HG03442 (cell line): ENCODE measurements around the gene TAF11L13.
"Not testable (repeated sequence)": the region's sequence is repeated elsewhere in the genome, so short reads cannot be mapped to it uniquely, and the experiment has no call there.

Experiments used
- ATAC-seq: cut with Tn5 transposase; IDR thresholded peaks from one replicate; pipeline ENCODE4 v1.9.1; 2021; ENCODE audit warnings: mild to moderate bottlenecking, moderate library complexity; ENCODE audit not compliant: unreplicated experiment

TAF11L13 gene

DNA sequence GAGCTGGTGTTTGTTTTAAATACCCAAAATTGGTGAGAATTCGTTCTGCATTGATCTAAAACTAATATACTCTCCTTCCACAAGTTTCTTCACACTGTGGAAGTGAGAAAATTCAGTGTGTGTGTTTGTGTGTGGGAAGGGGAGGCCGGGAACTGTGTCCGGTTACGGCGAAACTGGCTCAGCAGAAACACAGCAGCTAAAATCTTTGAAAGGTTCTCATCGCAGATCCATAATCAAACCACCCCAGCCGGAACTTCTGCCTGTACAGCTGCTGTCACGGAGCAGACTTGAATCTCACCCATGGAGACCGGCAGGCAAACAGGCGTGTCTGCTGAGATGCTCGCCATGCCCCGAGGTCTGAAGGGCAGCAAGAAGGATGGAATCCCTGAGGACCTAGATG is at the start of gene TAF11L13:
TSS of gene TAF11L13 (plus strand) at position 301 of the 400 bp plus-strand sequence.
- not testable (repeated sequence) for ATAC-seq

DNA sequence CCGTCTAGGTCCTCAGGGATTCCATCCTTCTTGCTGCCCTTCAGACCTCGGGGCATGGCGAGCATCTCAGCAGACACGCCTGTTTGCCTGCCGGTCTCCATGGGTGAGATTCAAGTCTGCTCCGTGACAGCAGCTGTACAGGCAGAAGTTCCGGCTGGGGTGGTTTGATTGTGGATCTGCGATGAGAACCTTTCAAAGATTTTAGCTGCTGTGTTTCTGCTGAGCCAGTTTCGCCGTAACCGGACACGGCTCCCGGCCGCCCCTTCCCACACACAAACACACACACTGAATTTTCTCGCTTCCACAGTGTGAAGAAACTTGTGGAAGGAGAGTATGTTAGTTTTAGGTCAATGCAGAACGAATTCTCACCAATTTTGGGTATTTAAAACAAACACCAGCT is 46.2 kb upstream of the TAF11L13 start, which contains the start of gene TAF11L7:
TSS of gene TAF11L7 (minus strand) at position 101 of the 400 bp plus-strand sequence.
- ATAC-seq: not testable (repeated sequence)

DNA sequence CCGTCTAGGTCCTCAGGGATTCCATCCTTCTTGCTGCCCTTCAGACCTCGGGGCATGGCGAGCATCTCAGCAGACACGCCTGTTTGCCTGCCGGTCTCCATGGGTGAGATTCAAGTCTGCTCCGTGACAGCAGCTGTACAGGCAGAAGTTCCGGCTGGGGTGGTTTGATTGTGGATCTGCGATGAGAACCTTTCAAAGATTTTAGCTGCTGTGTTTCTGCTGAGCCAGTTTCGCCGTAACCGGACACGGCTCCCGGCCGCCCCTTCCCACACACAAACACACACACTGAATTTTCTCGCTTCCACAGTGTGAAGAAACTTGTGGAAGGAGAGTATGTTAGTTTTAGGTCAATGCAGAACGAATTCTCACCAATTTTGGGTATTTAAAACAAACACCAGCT is 41.0 kb upstream of the TAF11L13 start, which contains the start of gene TAF11L8:
TSS of gene TAF11L8 (minus strand) at position 101 of the 400 bp plus-strand sequence.
- ATAC-seq: not testable (repeated sequence)

DNA sequence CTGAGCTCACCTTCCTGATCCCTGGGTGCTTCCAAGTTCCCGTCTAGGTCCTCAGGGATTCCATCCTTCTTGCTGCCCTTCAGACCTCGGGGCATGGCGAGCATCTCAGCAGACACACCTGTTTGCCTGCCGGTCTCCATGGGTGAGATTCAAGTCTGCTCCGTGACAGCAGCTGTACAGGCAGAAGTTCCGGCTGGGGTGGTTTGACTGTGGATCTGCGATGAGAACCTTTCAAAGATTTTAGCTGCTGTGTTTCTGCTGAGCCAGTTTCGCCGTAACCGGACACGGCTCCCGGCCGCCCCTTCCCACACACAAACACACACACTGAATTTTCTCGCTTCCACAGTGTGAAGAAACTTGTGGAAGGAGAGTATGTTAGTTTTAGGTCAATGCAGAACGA is 37.6 kb upstream of the TAF11L13 start, which contains the start of gene TAF11L9:
TSS of gene TAF11L9 (minus strand) at position 140 of the 400 bp plus-strand sequence.
- ATAC-seq: not testable (repeated sequence)

DNA sequence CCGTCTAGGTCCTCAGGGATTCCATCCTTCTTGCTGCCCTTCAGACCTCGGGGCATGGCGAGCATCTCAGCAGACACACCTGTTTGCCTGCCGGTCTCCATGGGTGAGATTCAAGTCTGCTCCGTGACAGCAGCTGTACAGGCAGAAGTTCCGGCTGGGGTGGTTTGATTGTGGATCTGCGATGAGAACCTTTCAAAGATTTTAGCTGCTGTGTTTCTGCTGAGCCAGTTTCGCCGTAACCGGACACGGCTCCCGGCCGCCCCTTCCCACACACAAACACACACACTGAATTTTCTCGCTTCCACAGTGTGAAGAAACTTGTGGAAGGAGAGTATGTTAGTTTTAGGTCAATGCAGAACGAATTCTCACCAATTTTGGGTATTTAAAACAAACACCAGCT is 34.2 kb upstream of the TAF11L13 start, which contains the start of gene TAF11L10:
TSS of gene TAF11L10 (minus strand) at position 101 of the 400 bp plus-strand sequence.
- ATAC-seq: not testable (repeated sequence)

DNA sequence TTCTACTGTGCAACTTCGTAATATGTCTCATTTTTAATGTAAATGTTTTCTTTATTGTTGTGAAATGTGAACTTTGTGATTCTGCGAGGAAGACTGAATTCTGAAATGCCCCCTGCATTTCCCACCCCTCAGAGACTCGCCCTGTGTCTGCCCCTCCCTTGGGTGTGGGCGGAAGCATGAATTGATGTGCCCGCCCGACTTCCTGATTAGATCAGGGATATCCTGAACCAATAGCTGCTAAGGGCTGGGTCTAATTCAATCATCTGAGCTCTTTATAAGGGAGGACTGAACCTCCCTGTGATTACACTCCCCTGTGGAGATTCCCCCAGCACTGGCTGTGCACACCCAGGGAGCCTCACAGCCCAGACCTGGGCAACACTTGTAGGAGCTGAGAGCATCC is 28.0 kb upstream of the TAF11L13 start, which contains the start of gene TAF11L11:
TSS of gene TAF11L11 (plus strand) at position 304 of the 400 bp plus-strand sequence.
- ATAC-seq: not testable (repeated sequence)

DNA sequence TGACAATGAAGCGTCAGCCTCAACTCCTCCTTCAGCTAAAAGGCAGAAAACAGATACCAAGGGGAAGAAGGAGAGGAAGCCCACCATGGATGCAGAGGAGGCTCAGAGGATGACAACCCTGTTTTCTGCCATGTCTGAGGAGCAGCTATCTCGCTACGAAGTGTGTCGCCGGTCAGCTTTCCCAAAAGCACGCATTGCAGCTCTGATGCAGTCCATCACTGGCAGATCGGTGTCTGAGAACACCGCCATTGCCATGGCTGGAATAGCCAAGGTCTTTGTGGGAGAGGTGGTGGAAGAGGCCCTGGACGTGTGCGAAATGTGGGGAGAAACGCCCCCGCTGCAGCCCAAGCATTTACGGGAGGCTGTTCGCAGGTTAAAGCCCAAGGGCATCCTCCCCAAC is 26.9 kb upstream of the TAF11L13 start:
- ATAC-seq: no peak

DNA sequence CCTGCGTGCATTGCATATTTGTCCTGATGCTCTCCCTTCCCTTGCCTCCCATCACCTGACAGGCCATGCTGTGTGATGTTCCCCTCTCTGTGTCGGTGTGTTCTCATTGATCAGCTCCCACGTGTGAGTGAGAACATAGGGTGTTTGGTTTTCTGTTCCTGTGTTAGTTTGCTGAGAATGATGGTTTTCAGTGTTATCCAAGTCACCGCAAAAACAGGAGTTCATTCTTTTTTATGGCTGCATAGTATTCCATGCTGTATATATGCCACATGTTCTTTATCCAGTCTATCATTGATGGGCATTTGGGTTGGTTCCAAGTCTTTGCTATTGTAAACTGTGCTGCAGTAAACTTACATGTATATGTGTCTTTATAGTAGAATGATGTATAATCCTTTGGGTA is 24.4 kb upstream of the TAF11L13 start:
- ATAC-seq: not testable (repeated sequence)

DNA sequence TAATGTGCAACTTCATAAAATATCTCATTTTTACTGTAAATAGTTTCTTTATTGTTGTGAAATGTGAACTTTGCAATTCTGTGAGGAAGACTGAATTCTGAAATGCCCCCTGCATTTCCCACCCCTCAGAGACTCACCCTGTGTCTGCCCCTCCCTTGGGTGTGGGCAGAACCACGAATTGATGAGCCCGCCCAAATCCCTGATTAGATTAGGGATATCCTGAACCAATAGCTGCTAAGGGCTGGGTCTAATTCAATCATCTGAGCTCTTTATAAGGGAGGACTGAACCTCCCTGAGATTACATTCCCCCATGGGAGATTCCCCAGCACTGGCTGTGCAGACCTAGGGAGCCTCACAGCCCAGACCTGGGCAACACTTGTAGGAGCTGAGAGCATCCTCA is 21.8 kb upstream of the TAF11L13 start, which contains the start of gene TAF11L12:
TSS of gene TAF11L12 (plus strand) at position 301 of the 400 bp plus-strand sequence.
- ATAC-seq: not testable (repeated sequence)

DNA sequence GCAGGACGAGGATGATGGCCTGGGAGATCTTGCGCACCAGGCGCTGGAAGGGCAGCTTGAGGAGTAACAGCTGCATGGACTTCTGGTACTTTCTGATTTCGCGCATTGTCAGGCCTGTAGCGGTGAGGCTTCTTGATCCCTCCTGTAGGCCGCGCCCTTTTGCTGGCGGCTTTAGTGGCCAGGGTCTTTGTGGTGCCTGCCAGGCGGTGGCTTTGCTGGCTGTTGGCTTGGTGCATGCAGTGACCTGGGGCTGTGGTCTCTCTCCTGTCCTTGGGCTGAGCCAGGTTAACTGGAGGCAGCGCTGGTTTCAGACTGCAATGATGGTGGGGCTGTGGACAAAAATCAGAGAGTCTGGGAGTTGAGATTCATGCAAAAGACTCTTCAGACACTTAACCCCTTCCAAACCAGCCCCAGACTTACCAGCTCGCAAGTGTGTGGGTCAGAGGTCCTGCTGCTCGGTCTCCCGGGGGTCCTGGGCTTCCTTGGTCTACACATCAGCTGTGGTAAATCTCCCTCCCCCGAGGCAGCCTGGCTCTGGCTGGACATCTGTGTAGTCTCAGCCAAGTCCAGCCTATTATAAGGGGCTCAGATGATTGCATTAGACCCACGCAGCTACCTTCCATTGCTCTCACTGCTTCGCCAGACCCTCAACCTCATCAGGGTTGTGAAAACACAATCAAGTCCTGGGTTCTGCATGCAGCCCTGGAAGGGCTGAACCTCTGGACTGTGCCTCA is 16.8 kb upstream of the TAF11L13 start:
- ATAC-seq: no peak

DNA sequence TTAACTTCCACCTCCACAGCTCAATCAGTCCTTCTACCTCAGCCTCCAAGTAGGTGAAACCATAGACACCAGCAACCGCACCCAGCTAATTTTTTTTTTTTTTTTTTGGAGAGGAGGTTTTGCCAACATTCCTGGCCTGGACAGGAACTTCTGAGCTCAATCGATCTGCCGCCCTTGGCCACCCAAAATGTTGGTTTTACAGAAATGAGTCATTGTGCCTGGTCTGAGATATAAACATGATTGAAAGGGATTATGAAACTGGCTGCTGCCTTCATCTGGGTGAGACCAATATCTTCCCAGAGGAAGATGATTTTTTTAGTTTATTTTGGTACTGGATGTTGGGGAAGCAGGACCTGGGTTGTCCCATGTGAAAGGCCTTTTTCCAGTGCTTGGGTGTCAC is 12.5 kb upstream of the TAF11L13 start:
- ATAC-seq: no peak

DNA sequence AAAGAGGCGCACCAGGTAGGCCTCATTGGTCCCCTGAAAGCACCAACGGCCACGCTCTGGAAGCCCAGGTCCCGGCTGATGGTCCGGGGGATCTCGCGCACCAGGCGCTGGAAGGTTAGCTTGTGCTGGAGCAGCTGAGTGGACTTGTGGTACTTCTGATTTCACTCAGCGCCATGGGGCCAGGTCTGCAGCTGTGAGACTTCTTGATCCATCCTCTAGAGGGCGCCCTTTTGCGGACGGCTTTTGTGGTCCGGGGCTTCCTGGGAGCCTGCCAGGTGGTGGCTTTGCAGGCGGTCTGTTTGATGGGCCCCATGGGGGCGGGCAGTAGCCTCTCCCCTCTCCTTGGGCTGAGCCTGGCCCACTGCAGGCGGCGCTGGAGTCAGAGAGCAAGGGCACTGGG is 11.3 kb upstream of the TAF11L13 start:
- no peak for ATAC-seq

DNA sequence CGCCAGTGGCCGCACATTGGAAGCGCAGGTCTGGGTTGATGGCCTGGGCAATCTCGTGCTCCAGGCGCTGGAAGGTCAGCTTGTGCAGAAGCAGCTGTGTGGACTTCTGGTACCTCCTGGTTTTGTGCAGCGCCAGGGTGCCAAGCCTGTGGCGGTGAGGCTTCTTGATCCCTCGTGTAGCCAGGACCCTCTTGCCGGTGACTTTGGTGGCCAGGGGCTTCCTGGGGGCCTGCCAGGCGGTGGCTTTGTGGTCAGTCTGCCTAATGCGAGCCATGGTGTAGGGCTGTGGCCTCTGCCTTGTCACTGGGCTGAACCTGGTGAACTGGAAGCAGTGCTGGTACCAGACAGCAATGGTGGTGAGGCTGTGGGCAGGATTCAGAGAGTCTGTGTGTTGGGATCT is 6.2 kb upstream of the TAF11L13 start:
- no peak for ATAC-seq

DNA sequence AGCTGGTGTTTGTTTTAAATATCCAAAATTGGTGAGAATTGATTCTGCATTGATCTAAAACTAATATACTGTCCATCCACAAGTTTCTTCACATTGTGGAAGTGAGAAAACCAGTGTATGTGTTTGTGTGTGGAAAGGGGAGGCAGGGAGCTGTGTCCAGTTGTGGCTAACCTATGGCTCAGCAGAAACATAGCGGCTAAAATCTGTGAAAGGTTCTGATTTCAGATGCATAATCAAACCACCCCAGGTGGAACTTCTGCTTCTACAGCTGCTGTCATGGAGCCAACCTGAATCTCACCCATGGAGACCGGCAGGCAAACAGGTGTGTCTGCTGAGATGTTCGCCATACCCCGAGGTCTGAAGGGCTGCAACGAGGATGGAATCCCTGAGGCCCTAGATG is 2.3 kb downstream of the TAF11L13 start, which contains the start of gene TAF11L14:
TSS of gene TAF11L14 (plus strand) at position 301 of the 400 bp plus-strand sequence.
- no peak for ATAC-seq

DNA sequence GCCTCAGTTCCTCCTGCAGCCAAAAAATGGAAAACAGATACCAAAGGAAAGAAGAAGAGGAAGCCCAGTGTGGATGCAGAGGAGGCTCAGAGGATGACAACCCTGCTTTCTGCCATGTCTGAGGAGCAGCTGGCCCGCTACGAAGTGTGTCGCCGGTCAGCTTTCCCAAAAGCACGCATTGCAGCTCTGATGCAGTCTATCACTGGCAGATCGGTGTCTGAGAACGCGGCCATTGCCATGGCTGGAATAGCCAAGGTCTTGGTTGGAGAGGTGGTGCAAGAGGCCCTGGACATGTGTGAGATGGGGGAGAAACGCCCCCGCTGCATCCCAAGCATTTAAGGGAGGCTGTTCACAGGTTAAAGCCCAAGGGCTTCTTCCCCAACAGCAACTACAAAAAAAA is 17.3 kb downstream of the TAF11L13 start:
- not testable (repeated sequence) for ATAC-seq

DNA sequence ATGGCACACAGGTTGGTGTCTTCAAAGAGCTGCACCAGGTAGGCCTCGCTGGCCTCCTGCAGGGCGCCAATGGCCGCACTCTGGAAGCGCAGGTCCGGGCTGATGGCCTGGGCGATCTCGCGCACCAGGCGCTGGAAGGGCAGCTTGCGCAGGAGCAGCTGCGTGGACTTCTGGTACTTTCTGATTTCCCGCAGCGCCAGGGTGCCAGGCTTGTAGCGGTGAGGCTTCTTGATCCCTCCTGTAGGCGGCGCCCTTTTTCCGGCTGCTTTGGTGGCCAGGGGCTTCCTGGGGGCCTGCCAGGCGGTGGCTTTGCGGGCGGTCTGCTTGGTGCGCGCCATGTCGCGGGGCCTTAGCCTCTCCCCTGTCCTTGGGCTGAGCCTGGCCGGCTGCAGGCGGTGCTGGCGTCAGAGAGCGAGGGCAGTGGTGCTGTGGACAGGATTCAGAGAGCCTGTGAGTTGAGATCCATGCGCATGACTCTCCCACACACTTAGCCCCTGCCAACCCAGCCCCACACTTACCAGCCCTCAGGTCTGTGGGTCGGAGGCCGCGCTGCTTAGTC is 23.4 kb downstream of the TAF11L13 start:
- not testable (repeated sequence) for ATAC-seq

DNA sequence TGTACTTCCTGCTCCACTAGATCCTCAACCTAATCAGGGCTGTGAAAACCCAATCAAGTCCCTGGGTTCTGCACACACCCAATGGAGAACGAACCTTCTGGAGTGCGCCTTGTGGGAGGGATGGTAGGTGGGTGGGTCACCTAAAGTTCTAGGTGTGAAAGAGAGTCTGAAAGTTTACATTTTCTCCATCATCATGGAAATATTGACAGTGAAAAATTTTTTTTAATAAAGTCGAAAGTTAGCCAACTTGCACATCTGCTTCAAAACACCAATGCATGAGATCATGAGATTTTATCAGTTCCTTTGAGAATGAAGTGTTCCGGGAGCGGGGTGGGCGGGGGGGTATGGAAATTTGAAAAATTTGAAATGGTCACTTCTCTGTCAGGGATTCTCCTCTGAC is 24.0 kb downstream of the TAF11L13 start:
- ATAC-seq: no peak

DNA sequence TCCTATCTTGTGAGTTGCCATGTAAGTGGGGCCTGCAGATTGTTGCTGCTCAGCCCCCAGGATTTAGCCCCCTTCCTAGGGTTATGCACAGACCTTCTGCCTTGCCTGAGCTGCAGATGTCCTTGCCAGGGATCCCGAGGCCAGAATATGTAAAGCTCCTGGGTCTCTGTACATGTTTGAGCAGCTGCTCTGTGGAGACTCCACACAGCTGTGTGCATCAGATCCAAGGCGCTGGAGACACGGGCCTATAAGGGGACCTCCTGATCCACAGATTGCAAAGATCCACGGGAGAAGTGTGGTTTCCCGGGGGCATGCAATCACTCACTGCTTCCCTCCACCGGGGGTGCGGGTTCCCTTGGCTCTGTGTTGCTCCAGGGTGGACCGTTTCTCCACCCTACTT is 31.3 kb downstream of the TAF11L13 start:
- ATAC-seq: no peak

DNA sequence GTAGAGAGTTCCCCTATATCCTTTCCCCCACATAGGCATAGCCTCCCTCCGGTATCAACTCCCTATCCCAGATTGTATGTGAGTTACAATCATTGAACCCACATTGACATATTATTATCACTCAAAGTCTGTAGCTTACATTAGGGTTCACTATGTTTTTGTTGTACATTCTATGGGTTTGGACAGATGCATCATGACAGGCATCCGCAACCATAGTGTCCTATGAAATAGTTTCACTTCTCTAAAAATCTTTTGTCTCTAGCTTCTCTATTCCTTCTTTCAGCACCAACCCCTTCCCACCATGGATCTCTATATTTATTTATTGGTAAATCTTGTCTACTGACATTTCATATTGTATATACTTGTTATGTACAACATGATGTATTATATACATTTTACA is 33.9 kb downstream of the TAF11L13 start:
- no peak for ATAC-seq

DNA sequence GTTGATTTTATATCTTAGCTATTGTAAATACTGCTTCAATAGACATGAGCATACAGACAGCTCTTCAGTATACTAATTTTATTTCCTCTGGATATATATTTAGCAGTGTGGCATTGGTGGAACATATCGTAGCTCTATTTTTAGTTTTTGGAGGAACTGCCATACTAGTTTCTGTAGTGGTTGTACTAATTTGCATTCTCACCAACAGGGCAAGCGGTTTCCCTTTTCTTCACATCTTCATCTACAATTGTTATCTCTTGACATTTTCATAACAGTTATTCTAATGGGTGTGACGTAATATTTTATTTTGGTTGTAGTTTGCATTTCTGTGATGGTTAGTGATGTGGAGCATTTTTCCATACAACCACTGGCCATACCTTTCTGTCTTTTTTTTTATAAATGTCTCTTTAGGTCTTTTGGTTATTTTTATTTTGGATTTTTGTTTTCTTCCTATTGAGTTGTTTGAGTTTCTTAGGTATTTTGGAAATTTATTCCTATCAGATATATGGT is 34.9 kb downstream of the TAF11L13 start:
- ATAC-seq: no peak

DNA sequence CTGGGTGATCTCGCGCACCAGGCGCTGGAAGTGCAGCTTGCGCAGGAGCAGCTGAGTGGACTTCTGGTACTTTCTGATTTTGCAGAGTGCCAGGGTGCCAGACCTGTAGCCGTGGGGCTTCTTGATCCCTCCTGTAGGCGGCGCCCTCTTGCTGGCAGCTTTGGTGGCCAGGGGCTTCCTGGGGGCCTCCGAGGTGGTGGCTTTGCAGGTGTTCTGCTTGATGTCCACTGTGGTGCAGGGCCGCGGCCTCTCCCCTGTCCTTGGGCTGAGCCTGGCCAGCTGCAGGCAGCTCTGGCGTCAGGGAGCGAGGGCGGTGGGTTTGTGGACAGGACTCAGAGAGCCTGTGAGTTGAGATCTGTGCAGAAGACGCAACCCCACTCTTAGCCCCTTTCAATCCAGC is 38.5 kb downstream of the TAF11L13 start:
- ATAC-seq: no peak
